NCI-H2081 treated with DMSO at 0.1 percent for 48 hours (cell line): ENCODE measurements around the gene LUZP4.
"Not testable (repeated sequence)": the region's sequence is repeated elsewhere in the genome, so short reads cannot be mapped to it uniquely, and the experiment has no call there.

Source experiments
- DNase-seq: peaks from one replicate; lab custom pipeline; 2025; lab: John Stamatoyannopoulos, UW

LUZP4 gene, protein sequence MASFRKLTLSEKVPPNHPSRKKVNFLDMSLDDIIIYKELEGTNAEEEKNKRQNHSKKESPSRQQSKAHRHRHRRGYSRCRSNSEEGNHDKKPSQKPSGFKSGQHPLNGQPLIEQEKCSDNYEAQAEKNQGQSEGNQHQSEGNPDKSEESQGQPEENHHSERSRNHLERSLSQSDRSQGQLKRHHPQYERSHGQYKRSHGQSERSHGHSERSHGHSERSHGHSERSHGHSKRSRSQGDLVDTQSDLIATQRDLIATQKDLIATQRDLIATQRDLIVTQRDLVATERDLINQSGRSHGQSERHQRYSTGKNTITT

DNA sequence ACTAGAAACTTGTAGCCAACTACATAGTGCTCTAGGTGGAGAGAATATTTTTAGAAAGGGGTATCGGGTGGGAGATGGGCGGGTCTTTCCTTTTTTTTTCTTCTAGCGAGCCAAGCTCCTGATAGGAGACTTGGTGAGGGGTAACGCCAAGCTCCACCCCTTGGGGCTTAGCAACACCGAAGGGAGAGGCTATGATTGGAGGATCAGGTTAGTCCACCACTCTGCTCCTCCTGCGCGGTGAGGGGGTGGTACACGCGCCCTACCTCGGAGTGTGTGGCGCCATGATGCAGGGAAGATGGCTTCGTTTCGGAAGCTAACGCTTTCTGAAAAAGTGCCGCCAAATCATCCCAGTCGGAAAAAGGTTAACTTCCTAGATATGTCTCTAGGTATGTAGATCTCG lies at the start of gene LUZP4:
LUZP4 (plus strand) TSS at position 251 of the 400 bp plus-strand sequence; CDS start at position 296, 45 bp downstream.
- no peak for DNase-seq

DNA sequence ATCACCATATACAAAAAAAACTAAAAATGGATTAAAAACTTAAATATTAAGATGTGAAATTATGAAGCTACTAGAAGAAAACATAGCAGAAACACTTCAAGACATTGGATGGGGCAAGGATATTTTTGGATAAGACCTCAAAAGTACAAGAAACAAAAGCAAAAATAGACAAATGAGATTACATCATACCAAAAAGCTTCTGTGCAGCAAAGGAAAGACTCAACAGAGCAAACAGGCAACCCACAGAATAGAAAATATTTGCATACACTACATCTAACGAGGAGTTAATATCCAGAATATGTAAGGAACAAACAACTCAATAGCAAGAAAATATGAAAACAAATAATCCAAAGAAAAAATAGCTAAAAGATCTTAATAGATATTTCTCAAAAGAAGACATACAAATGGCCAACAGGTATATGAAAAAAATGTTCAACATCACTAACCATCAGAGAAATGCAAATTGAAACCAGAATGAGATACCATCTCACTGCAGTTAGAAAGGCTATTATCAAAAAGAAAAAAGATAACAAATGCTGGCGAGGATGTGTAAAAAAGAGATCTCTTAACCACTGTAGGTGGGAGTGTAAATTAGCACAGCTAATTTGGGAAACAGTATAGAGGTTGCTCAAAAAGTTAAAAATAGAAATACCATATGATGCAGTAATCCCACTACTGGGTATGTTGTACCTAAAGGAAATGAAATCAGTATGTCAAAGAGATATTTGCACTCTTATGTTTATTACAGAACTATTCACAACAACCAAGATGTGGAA lies 37.9 kb upstream of the LUZP4 start:
- DNase-seq = no peak

DNA sequence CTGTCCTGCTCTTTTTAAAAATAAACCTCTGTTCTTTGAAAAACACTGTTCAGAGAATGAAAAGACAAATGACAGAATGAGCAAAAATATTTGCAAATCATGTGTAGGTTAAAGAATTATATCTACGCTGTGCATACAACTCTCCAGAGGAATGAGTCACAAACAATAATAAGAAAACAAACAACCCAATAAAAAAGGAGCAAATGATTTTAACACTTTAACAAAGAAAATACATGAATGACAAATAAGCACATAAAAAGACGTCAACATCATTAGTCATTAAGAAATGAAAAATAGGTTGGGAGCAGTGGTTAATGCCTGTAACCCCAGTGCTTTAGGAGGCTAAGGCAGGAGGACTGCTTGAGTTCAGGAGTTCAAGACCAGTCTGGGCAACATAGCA lies 34.5 kb upstream of the LUZP4 start:
- DNase-seq = no peak

DNA sequence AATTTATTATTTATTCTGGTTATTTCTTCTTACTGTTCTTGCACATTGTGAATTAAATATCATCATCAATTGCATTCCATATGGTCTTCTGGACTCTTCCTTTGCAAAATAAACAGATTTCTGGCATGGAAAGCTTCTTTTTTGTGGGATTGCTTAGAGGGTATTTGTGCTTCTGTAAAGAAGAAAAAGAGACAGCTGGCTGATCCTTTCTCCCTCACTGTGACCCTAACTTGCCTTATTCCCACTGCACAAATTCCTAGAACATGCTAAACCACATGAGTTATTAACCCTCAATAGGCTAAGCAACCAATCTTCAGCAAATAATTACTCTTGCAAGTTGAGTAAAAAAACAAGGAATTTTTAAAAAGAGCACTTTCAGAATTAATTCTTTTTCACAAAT lies 31.8 kb upstream of the LUZP4 start:
- no peak for DNase-seq

DNA sequence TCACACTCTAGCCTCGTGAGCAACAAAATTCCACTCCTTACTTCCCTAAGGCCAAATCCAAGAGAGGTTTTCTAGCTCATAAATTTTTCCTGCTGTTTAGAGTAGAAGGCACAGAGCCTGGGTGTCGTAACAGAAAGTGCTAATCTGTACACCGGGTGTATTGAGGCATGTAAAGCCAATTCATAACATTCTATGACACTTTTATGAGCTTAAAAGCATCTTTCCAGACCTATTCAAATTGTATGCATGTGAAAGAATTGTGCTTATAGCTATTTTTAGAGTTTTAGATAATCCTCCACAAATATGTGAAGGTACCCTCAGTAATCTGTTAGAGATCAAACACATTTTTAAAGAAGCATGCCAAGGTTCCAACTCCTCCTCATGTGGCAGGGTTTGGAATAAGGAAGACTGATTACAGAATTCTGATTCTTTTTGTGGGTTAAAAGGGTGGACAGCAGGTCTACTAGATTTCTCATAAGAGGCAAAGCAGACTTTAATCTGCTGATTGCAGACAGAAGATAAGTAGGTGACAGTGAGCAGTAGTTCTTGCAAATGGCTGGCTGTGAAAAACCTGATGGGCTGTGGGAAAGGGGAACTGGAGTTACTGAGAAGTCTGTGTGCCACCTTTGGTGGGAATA lies 30.2 kb upstream of the LUZP4 start:
- DNase-seq = no peak

DNA sequence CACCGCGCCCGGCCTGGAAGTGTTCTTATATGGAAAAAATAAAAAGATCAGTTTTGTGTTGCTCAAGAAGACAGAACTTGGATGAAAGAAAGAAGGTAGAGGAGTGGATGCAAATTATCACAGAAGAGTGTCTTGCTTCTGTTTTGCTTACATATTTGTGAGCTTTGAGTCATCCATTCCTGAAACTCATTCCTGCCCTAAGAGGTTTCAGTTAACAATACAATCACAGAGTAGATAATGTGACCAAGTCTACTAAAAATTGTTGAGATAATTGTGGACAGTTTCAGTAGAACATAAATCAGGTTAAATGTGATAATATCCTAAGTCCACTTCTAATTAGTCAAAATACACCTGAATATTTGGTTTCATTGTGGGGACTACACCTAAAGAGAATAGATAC lies 29.2 kb upstream of the LUZP4 start:
- DNase-seq = no peak

DNA sequence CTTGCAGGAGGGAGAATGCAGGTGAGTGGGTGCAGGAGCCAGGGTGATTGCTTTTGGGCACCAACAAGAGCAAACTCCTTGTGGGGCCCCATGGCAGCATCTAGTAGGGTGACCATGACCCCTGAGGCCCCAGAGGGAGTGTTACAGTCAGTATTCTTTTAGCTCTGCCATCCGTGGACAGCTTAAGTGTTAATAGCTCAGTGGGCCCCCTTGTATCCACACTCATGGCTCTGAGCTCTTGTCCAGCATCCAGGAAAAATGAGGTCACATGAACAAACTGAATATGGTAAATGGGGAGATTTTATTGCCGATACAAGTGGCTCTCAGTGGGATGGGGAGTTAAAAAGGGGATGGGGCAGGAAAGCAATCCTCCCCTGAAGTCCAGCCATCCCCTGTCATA lies 28.4 kb upstream of the LUZP4 start:
- DNase-seq = no peak

DNA sequence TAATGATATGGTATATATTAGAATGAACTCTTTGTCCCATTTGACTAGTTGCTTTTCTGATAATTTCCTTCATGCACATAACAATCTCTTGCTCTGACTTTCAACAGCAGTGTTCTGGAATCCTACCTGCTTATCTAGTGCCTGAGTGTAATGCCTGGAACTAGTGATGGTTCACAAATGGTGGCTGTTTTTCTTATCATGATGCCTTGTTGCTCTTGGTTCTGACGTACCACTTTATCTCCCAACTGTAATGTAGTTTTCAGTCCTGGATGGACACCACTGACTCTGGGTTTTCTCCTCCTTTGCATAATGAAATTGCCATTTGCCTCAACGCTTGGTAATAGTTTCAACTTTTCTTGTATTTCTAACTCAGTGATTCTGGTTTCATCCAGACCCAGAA lies 25.5 kb upstream of the LUZP4 start:
- DNase-seq = no peak

DNA sequence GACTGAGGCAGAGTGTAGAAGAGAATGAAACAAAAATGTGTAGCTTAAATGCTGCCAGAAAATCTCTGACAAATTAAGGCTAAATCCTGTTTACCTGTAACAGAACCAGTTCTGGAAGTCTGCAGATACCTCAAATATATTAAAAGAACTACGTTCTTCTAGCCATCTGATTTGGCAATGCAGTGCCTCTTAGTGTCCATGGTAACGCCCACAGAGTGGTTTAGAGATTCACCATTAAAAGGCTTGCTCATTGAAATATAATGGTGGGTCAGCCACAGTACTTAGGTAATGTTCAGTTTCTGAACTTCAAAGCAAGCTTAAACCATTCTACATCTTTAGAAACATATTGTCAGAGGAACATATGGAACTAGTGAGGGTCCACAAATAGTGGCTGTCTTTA lies 23.2 kb upstream of the LUZP4 start:
- DNase-seq = no peak

DNA sequence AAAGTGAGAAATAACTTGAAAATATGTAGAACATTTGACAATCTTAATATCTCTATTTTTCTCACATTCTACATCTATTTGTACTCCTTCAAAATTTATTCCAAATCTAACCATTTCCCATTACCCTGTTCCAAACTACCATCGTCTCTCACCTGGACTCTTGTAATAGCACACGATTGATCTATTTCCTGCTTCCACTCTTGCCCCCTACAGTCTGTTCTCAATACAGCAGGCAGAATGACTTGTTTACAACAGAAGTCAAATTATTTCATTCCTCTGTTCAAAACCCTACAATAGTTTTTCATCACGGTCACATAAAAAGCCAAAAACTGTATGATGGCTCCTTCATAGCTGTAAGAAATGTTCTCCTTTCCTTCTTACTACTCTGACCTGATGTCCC lies 21.1 kb upstream of the LUZP4 start:
- no peak for DNase-seq

DNA sequence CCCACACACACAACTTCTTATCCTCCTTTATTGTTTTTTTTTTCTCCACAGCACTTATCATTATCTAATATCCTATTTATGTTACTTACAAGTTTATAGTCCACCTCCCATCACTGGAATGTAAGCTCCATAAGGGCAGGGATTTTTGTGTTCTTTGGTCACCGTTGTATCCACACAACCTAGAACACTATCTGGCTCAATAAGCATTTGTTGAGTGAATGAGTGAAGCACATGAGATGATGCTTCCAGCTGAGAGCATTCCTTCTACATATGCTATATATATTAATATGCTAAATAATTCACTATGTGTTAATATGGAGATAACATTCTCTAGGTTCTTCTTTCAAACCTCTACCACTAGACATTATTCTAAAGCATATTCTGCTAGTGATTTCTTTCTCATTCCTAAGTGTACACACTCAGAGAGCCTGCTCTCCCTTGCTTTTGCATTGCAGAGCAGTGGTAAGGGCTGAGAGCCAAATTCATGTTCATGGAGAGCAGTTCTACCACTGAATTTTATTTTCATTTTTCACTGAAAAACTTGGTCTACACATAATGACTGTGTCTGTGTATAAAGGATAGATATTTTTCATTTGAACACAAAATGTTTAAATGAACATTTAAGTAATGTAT lies 20.3 kb upstream of the LUZP4 start:
- DNase-seq = no peak

DNA sequence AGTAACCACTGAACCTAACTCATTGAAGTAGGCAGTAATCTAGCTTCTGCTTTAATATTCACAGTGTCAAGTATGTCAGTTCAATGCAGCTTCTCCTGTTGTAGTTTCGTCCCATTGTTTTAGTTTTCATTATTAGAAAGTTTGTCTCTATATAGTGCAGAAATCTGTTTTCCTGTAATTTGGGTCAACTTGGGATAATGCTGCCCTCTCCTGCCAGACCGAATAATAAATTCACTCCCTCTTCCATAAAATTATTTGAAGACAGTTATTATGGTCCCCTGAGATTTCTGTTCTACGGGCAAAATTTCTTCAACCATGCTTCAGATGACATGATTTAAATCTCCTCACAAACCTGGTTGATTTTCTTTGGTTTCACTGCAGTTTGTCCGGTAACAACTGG lies 4.6 kb upstream of the LUZP4 start:
- DNase-seq = no peak

DNA sequence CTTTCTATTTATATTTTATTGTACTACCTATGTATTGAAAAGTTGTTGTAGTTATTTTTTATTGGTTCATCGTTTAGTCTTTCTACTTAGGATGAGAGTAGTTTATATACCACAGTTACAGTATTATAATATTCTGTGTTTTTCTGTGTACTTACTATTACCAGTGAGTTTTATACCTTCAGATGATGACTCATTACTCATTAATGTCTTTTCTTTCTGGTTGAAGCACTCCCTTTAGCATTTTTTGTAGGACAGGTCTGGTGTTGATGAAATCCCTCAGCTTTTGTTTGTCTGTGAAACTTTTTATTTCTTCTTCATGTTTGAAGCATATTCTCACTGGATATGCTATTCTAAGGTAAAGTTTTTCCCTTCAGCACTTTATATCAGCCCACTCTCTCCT lies 7.7 kb downstream of the LUZP4 start:
- DNase-seq = no peak

DNA sequence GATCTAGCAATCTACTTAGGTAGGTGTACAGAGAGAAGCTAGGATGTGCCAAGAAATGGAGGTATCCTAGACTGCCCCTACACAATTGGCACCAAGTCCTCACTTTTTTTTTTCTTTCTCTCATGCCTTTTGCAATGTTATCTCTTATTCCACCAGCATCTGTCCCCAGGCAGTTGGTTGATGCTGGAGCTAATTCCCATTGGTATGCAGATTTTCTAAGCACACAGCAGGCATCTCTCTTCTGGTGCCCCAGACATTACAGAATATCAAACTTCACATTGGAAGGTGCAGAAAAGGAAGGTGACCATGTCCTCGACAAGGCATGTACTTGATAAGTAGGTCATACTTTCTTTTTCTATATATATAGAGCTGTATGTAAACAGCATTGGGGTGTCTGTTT lies 21.6 kb downstream of the LUZP4 start:
- DNase-seq = no peak

DNA sequence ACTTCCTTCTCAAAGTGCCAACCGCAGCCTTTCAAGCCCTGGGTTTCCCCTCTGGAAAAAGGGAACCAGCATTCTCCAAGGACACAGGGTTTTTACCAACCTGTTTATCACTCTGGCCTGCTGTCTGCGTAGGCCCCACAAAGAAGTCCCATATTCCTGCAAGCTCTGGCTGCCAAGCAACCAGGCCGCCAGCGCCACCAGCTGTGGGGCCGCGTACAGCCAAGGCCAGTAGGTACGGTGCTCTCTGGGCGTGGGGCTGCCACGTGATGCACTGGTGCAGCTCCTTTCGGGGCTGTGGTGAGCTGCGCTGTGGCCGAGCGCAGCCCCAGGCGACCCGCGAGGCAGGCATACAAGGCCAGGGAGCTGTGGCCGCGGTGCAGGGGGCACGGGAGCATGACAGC lies 22.1 kb downstream of the LUZP4 start:
- DNase-seq = no peak

DNA sequence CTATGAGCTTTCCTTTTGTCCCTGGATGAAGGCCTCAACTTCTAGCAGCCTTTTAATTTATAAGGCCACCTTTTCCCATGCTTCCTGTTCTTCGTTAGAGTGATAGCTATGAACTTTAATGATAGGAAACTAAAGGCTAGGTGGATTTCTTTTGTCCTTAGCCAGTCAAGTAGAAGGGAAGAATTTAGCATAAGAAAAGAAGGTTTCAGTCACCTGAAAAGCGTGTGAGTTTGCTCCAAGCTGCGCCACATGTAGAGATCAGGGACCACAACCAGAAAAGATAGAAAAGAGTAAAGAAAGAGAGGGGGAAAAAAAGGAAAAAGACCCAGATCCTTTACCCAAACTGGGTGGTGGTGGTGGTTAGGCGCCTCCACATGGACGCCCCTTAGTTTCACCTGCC lies 28.6 kb downstream of the LUZP4 start:
- DNase-seq = no peak

DNA sequence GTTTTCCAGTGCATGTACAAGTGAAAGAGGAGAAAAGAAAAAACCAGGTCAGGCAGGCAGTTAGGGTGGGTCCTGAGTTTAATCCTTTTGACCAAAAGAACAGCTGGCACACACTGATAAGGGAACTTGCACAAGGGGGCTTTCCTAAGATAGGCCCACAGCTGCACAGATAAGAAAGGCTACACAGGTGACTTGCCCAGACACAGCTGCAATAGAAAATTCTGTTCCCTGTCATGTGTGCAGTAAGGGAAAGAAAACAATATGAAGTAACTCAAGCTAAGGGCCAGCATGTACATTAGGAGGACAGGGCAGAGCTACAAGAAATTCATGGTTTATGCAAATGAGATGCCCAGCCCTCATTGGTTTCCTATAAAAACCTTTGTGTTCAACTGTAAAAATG lies 32.9 kb downstream of the LUZP4 start:
- no peak for DNase-seq

DNA sequence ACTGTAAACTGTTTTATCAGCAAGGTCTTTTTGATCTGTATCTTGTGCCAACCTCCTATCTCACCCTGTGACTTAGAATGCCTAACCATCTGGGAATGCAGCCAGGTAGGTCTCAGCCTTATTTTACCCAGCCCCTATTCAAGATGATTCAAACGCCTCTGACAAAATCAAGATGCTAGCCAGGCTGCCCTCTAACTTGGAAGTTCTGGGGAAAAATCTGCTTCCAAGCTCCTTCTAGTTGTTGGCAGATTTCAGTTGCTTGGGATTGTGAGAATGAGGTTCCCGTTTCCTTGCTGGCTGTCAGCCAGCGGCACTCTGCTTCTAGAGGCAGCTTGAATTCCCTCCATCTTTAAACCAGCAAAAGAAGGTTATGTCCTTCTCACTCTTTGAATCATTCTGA lies 34.7 kb downstream of the LUZP4 start:
- no peak for DNase-seq

DNA sequence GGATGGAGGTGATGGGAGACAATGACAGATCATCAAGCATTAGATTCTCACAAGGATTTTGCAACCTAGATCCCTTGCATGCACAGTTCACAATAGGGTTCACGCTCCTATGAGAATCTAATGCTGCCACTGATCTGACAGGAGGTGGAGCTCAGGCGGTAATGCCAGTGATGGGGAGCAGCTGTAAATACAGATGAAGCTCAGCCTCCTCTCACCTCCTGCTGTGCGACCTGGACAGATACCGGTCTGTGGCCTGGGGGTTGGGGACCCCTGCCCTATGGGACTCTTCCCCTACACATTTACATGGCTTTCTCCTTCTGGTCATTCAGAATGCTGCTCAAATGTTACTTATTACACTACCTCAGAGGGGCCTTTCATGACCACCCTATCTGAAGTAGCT lies 39.8 kb downstream of the LUZP4 start:
- DNase-seq = not testable (repeated sequence)

DNA sequence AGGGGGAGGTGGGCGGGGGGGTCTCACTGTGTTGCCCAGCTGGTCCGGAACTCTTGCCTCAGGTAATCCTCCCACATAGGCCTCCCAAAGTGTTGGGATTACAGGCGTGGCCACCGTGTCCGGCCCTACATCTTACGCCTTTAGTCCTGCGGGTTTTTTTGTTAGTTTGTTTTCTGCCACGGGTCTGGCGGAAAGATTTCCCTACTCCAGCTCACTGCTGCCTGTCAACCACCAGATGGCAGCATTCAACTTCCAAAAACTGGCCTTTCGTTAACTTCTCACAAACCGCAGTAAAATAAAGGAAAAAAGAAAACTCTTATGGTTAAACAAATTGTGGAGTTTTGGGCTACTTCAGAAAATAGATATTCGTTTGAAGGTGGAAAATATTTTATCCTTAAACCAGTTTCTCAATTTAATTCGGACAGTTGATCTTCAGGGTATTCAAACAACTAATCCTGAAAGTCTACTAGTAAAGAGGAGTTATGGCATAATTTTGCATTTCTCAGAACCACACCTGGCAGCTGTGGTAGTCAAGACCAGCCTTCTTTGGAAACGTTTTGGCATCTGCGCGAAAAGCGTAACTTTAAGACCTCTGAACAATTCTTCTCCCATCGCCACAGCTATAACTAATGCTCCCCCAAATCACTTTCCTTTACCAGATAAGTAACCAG lies 41.1 kb downstream of the LUZP4 start:
- DNase-seq = no peak

DNA sequence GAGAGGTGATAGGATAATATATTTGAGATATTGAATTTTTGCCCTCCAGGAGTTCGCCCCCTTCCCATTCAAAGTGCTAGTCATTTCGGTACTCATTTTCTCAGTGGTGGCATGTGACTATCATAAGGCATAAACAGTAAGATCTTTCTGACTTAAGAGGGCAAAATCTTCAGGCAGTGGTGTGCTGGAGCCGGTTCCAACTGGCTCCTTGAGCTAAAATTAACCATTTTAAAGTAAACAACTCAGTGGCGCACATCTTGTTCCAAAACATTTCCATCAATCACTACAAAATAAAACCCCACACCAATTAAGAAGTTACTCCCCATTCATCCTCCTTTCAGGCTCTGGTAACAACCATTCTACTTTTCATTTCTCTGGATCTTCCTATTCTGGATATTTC lies 43.3 kb downstream of the LUZP4 start:
- DNase-seq = no peak

DNA sequence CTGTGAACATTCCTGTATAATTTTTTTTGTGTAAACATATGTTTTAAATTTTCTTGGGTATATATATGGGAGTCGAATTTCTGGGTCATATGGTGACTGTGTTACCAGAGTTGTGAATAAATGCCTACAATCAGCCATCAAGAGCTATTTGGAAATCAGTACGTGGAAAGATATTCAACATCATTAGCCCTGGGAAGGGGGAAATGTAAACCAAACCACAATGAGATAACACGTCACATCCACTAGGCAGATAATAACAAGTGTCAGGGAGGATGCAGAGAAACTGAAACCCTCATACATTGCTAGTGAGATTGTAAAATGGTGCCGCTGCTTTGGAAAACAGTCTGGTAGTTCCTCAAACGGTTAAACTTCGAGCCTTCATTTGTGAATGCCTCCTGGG lies 43.9 kb downstream of the LUZP4 start:
- DNase-seq = no peak
